HepG2 (cell line): Measurements from ENCODE around the gene SRP9. TPM values are rescaled to one million over a fixed set of nuclear protein-coding genes. Genes with fewer than 3 reads are reported as not detected.

Experiments used
- CBX5 ChIP-seq: sonication (generic); formaldehyde crosslinking; IDR thresholded peaks from 2 replicates; pipeline ENCODE4 v1.4.0; 2020; ENCODE audit warnings: missing genetic modification reagents, borderline replicate concordance
- GTF2F1 ChIP-seq: fragments of 150-350 bp; IDR thresholded peaks from 2 replicates; pipeline ENCODE4 v1.6.1; 2014; ENCODE audit warnings: low read length
- HMG20A ChIP-seq: IDR thresholded peaks from 2 replicates; pipeline ENCODE4 v1.6.1; 2016; ENCODE audit warnings: borderline replicate concordance
- HOXA3 ChIP-seq: sonication (generic); formaldehyde crosslinking; IDR thresholded peaks from 2 replicates; pipeline ENCODE4 v1.5.0; 2020; ENCODE audit warnings: missing genetic modification reagents
- HOXD1 ChIP-seq: sonication (generic); formaldehyde crosslinking; IDR thresholded peaks from 2 replicates; pipeline ENCODE4 v1.5.0; 2020; ENCODE audit warnings: missing genetic modification reagents
- IKZF4 ChIP-seq: sonication (generic); formaldehyde crosslinking; IDR thresholded peaks from 2 replicates; pipeline ENCODE4 v1.5.1; 2020; ENCODE audit warnings: borderline replicate concordance, mild to moderate bottlenecking, low read depth, missing genetic modification reagents; ENCODE audit errors: not compliant biosample characterization
- NR2F6 ChIP-seq, 2 experiments: IDR thresholded peaks; 2 replicates each; pipeline ENCODE4 v1.6.1; 2016; ENCODE audit warnings: antibody characterized with exemption in 1 of 2, mild to moderate bottlenecking in 1 of 2
- PHF21A ChIP-seq: sonication (generic); formaldehyde crosslinking; IDR thresholded peaks from 2 replicates; pipeline ENCODE4 v1.5.0; 2020; ENCODE audit warnings: mild to moderate bottlenecking, missing genetic modification reagents
- RAD21 ChIP-seq: fragments of 450-650 bp; formaldehyde crosslinking; IDR thresholded peaks from 2 replicates; pipeline ENCODE4 v1.5.0; 2020; ENCODE audit warnings: mild to moderate bottlenecking
- RCOR2 ChIP-seq: IDR thresholded peaks from 2 replicates; pipeline ENCODE4 v1.6.1; 2016; ENCODE audit warnings: missing biosample characterization, missing genetic modification reagents
- REPIN1 ChIP-seq: sonication (generic); formaldehyde crosslinking; IDR thresholded peaks from 2 replicates; pipeline ENCODE4 v1.8.0; 2022; ENCODE audit warnings: missing genetic modification reagents, low read depth, mild to moderate bottlenecking, borderline replicate concordance
- STAT6 ChIP-seq: sonication (generic); formaldehyde crosslinking; IDR thresholded peaks from 2 replicates; pipeline ENCODE4 v1.4.0; 2020; ENCODE audit warnings: missing genetic modification reagents, mild to moderate bottlenecking, borderline replicate concordance
- THAP11 ChIP-seq: IDR thresholded peaks from 2 replicates; pipeline ENCODE4 v1.6.1; 2016; ENCODE audit warnings: missing biosample characterization, missing genetic modification reagents
- WIZ ChIP-seq: sonication (generic); formaldehyde crosslinking; IDR thresholded peaks from 2 replicates; pipeline ENCODE4 v1.5.1; 2020; ENCODE audit warnings: mild to moderate bottlenecking, missing genetic modification reagents
- YY1 ChIP-seq: IDR thresholded peaks from 2 replicates; pipeline ENCODE4 v1.6.1; 2011; ENCODE audit warnings: low read length, low read depth, moderate library complexity, mild to moderate bottlenecking; ENCODE audit not compliant: insufficient read depth, insufficient replicate concordance
- ZBTB21 ChIP-seq: sonication (generic); formaldehyde crosslinking; IDR thresholded peaks from 2 replicates; pipeline ENCODE4 v1.4.0; 2020; ENCODE audit warnings: missing genetic modification reagents
- ZBTB33 ChIP-seq: sonication (generic); formaldehyde crosslinking; IDR thresholded peaks from 2 replicates; pipeline ENCODE4 v1.4.0; 2020; ENCODE audit warnings: missing genetic modification reagents
- ZNF33A ChIP-seq: sonication (generic); formaldehyde crosslinking; IDR thresholded peaks from 2 replicates; pipeline ENCODE4 v1.5.1; 2020; ENCODE audit warnings: missing genetic modification reagents, mild to moderate bottlenecking, moderate library complexity, borderline replicate concordance
- ZNF512 ChIP-seq: sonication (generic); formaldehyde crosslinking; IDR thresholded peaks from 2 replicates; pipeline ENCODE4 v1.4.0; 2020; ENCODE audit warnings: mild to moderate bottlenecking, missing genetic modification reagents
- ZNF629 ChIP-seq: sonication (generic); formaldehyde crosslinking; conservative IDR thresholded peaks from 2 replicates; pipeline ENCODE4 v1.5.0; 2020; ENCODE audit warnings: missing genetic modification reagents
- ZNF710 ChIP-seq: sonication (generic); formaldehyde crosslinking; IDR thresholded peaks from 2 replicates; pipeline ENCODE4 v1.5.0; 2020; ENCODE audit warnings: mild to moderate bottlenecking, missing genetic modification reagents, borderline replicate concordance
- ZNF772 ChIP-seq: sonication (generic); formaldehyde crosslinking; IDR thresholded peaks from 2 replicates; pipeline ENCODE4 v1.5.0; 2020; ENCODE audit warnings: mild to moderate bottlenecking, missing genetic modification reagents
- polyA plus RNA-seq, 8 experiments: library from polyadenylated mRNA; depleted of rRNA in 3 of 8; stranded (reverse) in 7 of 8; unstranded in 1 of 8; fragments of >200 nt; fragmentation: Illumina TruSeq in 4 of 8; extraction: Trizol in 4 of 8; gene quantifications; 2 replicates each; pipeline versions ENCODE4 v1.2.1 to v1.2.3, GENCODE V29; 2011 to 2016; ENCODE audit warnings: low read depth in 4 of 8, missing spikeins in 1 of 8, mixed read lengths in 1 of 8; ENCODE audit not compliant: insufficient read depth in 1 of 8
- total RNA-seq, 5 experiments: library from RNA; depleted of rRNA; stranded (reverse); fragments of >200 nt; fragmentation: Illumina TruSeq; extraction: Trizol; gene quantifications; 2 replicates each; pipeline ENCODE4 v1.2.3, GENCODE V29; 2016; ENCODE audit warnings: low read depth in 1 of 5

The SRP9 gene
- total and polyA plus RNA-seq, 2 of the 13 experiments (the other 11 are each of a cell fraction or from before 2014, with no cell fraction given): 251 to 307 TPM

GRCh38 chr1:225772323-225772768 is 5.3 kb upstream of the SRP9 start (continued):
- TF ChIP-seq ZBTB33 (CRISPR knock-in tag) (peak; percentile 90), YY1 (peak; percentile 61), THAP11 (peak; percentile 57; the same call in 1 of the 2 replicates), IKZF4 (CRISPR knock-in tag) (peak; percentile 60), RCOR2 (0 out of 2 replicates have a peak, but pooled peaks have one; percentile 39), STAT6 (0 out of 2 replicates have a peak, but pooled peaks have one; percentile 21), ZNF512 (CRISPR knock-in tag) (peak; percentile 82; the same call in 1 of the 2 replicates), HMG20A (CRISPR knock-in tag) (peak; percentile 19; the same call in 1 of the 2 replicates), RAD21 (CRISPR knock-in tag) (peak; percentile 94), ZNF772 (CRISPR knock-in tag) (no peak), GTF2F1 (no peak), ZNF629 (CRISPR knock-in tag) (peak; percentile 47; the same call in 1 of the 2 replicates), NR2F6 (IDR thresholded peaks at IDR 0.05) (no peak), NR2F6 (CRISPR knock-in tag; IDR thresholded peaks at IDR 0.05) (peak; percentile 46), ZBTB21 (no peak), HOXA3 (CRISPR knock-in tag) (peak; percentile 45; the same call in 1 of the 2 replicates), PHF21A (0 out of 2 replicates have a peak, but pooled peaks have one; percentile 56), HOXD1 (CRISPR knock-in tag) (0 out of 2 replicates have a peak, but pooled peaks have one; percentile 37), ZNF33A (CRISPR knock-in tag) (no peak), ZNF710 (CRISPR knock-in tag) (0 out of 2 replicates have a peak, but pooled peaks have one; percentile 54), WIZ (CRISPR knock-in tag) (0 out of 2 replicates have a peak, but pooled peaks have one; percentile 27), REPIN1 (CRISPR knock-in tag) (no peak; the same call in 1 of the 2 replicates), CBX5 (peak; percentile 32; the same call in 1 of the 2 replicates)
